ENCODE results near the gene PRM1. TPM values are rescaled to one million over a fixed set of nuclear protein-coding genes. Genes with fewer than 3 reads are reported as not detected.

Gene PRM1
- total RNA-seq, 1 donor from 2014 or later = not detected

DNA sequence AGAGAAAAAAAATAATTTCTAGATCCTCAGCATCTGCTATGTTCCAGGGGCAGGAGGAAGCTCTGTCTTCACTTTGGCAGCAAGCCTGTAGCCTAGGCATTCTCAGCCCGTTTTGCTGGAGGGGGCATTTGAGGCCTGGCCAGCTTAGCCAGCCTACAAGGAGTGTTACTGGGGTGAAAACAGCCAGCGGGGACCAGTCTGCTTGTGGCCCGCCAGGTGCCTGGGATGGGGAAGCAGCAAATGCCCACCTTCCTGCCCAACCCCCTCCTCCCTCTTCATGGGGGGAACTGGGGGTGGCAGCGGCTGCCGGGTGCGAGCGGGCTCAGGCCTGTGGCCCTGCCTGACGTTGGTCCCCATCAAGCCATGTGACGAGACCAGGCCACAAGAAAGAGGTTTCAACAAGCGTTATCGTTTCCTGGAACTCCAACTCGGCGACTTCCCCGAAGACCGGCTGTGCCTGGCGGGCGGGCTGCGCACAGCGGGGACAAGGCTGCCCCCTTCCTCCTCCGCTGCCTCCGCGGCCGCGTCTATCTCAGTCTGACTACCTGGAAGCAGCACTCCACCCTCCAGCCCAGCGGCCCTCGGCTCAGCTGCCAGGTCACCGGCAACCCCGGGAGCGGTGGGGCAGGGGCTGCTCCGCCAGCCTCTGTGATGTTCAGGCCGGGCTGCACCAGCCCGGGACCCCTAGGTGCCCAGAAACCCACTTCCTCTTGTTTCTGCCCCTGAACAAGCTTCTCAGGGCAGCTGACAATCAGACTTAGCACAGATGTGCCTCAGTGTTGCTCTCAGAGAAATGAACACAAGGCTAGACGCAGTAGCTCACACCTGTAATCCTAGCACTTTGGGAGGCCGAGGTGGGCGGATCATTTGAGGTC is 48.0 kb downstream of the PRM1 start:
- no peak for DNase-seq (ENCODE audit: low spot score)
- Mint-ChIP-seq H3K36me3 (ENCODE audit: low read depth, unreplicated experiment) (no peaks in the 10 kb centered on the region), H3K27me3 (ENCODE audit: unreplicated experiment) (peaks cover 8% of the 10 kb centered on the region), H3K4me1 (ENCODE audit: unreplicated experiment) (no peaks in the 10 kb centered on the region), H3K9me3 (ENCODE audit: unreplicated experiment) (no peaks in the 10 kb centered on the region), H3K4me3 (ENCODE audit: unreplicated experiment) (no peak overlapping the region), H3K27ac (ENCODE audit: unreplicated experiment) (no peak overlapping the region)
- no peak for TF ChIP-seq CTCF (IDR thresholded peaks at IDR 0.05; ENCODE audit: unreplicated experiment)

DNA sequence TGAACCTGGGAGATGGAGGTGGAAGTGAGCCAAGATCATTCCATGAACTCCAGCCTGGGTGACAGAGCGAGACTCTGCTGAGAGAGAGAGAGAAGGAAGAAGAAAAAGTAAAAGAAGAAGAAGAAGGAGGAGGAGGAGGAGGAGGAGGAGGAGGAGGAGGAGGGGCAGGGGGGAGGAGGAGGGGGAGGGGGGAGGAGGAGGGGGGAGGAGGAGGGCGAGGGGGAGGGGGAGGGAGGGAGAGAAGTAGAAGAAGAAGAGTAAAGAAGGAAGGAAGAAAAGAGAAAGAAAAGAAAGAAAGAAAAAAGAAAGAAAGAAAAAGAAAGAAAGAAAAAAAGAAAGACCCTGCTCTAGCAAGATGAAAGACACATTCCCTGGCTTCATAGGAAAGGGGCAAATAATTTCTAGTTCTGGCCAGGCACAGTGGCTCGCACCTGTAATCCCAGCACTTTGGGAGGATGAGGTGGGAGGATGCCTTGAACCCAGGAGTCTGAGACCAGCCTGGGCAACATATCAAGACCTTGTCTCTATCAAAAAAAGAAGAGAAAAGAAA is 48.8 kb downstream of the PRM1 start:
- no peaks in the 10 kb centered on the region for H3K36me3 Mint-ChIP-seq (ENCODE audit: low read depth, unreplicated experiment)
- H3K4me3 Mint-ChIP-seq (ENCODE audit: unreplicated experiment) = no peak overlapping the region
- H3K9me3 Mint-ChIP-seq (ENCODE audit: unreplicated experiment) = no peaks in the 10 kb centered on the region
- no peaks in the 10 kb centered on the region for H3K4me1 Mint-ChIP-seq (ENCODE audit: unreplicated experiment)
- no peak for DNase-seq (ENCODE audit: low spot score)
- no peak overlapping the region for H3K27ac Mint-ChIP-seq (ENCODE audit: unreplicated experiment)
- peaks cover 8% of the 10 kb centered on the region for H3K27me3 Mint-ChIP-seq (ENCODE audit: unreplicated experiment)
- no peak for TF ChIP-seq CTCF (IDR thresholded peaks at IDR 0.05; ENCODE audit: unreplicated experiment)

- no peak for TF ChIP-seq CTCF (IDR thresholded peaks at IDR 0.05; ENCODE audit: unreplicated experiment)
- H3K36me3 Mint-ChIP-seq (ENCODE audit: low read depth, unreplicated experiment) = no peaks in the 10 kb centered on the region
- H3K4me1 Mint-ChIP-seq (ENCODE audit: unreplicated experiment) = no peaks in the 10 kb centered on the region
- no peaks in the 10 kb centered on the region for H3K9me3 Mint-ChIP-seq (ENCODE audit: unreplicated experiment)
- no peak for DNase-seq (ENCODE audit: low spot score)
- H3K27me3 Mint-ChIP-seq (ENCODE audit: unreplicated experiment) = peaks cover 7% of the 10 kb centered on the region
- H3K27ac Mint-ChIP-seq (ENCODE audit: unreplicated experiment) = no peak overlapping the region
- H3K4me3 Mint-ChIP-seq (ENCODE audit: unreplicated experiment) = no peak overlapping the region
Measured at GRCh38 chr16:11231367-11231970, 49.7 kb downstream of the PRM1 start.

Small RNA genes within 50 kb of the gene (microRNA-seq; reads per million reads assigned to microRNA genes)
- not detected for gene MIR548H2 (ENCODE audit: unreplicated experiment)

Other genes starting within 250 kb of the PRM1 start
- 7.4 TPM for gene SOCS1, start 25.1 kb downstream of the PRM1 start, total RNA-seq (ENCODE audit: unreplicated experiment)
- not detected for gene TNP2, start 12.0 kb downstream of the PRM1 start, total RNA-seq (ENCODE audit: unreplicated experiment)
- not detected for gene PRM3, start 7.7 kb downstream of the PRM1 start, total RNA-seq (ENCODE audit: unreplicated experiment)
- gene PRM2, start 4.8 kb downstream of the PRM1 start, total RNA-seq (ENCODE audit: unreplicated experiment) = not detected
- gene RMI2, start 64.1 kb upstream of the PRM1 start, total RNA-seq (ENCODE audit: unreplicated experiment) = 10.5 TPM